ENCODE data around the gene IL15RA. TPM values are rescaled to one million over a fixed set of nuclear protein-coding genes. Genes with fewer than 3 reads are reported as not detected.
"Not testable (repeated sequence)": the region's sequence is repeated elsewhere in the genome, so short reads cannot be mapped to it uniquely, and the experiment has no call there.

Gene IL15RA
- total RNA-seq, 1 donor from 2014 or later: 24.4 TPM

DNA sequence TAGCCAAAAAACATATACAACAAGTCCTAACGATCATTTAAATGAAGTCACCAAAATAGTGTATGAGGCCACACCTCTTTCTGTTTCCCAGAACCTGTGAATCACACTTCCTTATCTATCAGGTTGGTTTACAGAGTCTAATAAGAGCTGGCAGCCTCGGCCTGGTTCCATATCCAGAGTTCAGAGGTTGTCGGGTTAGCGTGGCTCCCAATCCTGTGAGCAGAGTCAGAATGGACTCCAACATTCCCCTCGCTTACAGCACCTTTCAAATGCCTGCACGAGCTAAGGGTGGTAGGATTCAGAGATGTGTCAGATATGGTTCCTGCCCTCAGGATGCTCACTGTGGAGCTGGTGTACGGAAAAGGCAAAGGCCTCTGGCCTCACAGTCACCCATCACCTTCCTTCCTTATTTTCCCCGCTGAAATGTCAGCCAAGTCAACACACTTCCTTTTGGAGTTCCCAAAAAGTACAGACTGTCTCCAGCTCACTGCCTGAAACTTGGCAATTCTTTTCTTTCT is 6.0 kb downstream of the IL15RA start:
- intact Hi-C loops (cut with micrococcal nuclease): no loop called here
- peaks cover 28% of the 10 kb centered on the region for H3K36me3 Mint-ChIP-seq (ENCODE audit: low read depth)
- peak; percentile 67 for DNase-seq
- H3K4me3 Mint-ChIP-seq: peak overlapping the region; percentile 58
- H3K27ac Mint-ChIP-seq: peak overlapping the region; percentile 59
- H3K27me3 Mint-ChIP-seq: no peaks in the 10 kb centered on the region
- H3K4me1 Mint-ChIP-seq: peaks cover 46% of the 10 kb centered on the region
- no peaks in the 10 kb centered on the region for H3K9me3 Mint-ChIP-seq

DNA sequence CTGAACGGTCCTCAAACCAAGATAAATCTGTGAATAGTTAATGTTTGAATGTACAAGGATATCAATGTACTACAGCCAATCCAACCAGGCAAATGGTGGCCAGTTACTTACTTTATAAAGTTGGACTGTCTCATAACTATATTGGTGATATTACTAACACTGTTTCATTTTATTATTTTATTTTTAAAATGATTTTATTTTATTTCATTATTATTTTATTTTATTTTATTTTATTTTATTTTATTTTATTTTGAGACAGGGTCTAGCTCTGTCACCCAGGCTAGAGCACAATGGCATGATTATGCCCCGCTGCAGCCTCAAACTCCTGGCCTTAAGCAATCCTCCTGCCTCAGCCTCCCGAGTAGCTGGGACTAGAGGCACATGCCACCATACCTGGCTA is 6.8 kb downstream of the IL15RA start:
- Mint-ChIP-seq H3K9me3 (no peaks in the 10 kb centered on the region), H3K36me3 (ENCODE audit: low read depth) (peaks cover 24% of the 10 kb centered on the region), H3K27me3 (no peaks in the 10 kb centered on the region), H3K4me1 (peaks cover 39% of the 10 kb centered on the region), H3K4me3 (no peak overlapping the region), H3K27ac (no peak overlapping the region)
- intact Hi-C loops (cut with micrococcal nuclease): no loop called here
- no peak for DNase-seq

DNA sequence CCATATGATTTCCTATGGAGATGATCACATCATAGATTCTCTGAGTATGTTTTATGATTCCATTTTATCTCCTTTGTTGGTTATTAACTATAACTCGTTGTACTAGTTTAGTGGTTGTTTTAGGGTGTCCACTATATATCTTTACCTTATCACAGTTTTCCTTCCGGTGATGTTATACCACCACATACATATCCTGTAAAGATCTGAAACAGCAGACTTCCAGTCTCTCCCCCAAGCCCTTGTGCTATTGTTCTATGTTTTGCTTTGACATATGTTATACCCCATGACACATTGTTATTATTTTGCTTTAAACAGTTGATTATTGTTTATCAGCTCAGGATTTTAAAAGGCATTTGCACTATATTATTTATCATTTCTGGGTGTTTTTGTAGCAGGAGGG is 7.3 kb downstream of the IL15RA start:
- Mint-ChIP-seq H3K4me3 (no peak overlapping the region), H3K27me3 (no peaks in the 10 kb centered on the region), H3K4me1 (peaks cover 34% of the 10 kb centered on the region), H3K27ac (no peak overlapping the region), H3K9me3 (no peaks in the 10 kb centered on the region), H3K36me3 (ENCODE audit: low read depth) (peaks cover 25% of the 10 kb centered on the region)
- intact Hi-C loops (cut with micrococcal nuclease): no loop called here
- no peak for DNase-seq

DNA sequence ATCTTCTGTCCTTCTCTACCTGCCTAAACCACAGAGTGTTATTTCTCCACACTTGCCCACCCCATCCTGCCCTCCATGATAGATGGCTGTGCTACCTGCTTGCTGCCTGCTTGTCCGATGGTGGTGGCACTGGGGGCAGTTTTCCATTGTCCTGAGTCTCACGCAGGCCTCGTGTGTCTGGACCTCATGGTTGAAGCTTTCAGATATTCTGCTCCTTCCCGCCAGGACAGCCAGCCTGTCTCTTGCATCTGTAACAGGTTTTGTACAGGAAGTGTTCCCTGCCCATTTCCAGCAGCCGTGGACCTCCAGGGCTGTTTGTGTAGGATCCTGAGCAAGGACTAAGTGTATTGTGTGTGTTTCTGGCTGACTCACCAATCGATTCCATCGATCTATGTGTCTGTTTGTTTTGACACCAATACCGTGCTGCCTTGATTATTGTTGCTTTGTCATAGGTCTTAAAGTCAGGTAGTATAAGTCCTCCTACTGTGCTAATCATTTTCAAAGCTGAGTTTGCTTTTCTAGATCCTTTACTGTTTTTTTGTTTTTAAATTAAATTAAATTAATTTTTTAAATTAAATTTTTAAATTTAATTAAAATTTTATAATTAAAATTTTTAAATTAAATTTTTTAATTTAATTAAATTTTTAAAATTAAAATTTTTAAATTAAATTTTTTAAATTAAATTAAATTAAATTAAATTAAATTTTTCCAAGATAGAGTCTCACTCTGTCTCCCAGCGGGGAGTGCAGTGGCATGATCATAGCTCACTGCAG is 8.5 kb downstream of the IL15RA start:
- H3K27me3 Mint-ChIP-seq: no peaks in the 10 kb centered on the region
- peaks cover 29% of the 10 kb centered on the region for H3K4me1 Mint-ChIP-seq
- no peak overlapping the region for H3K4me3 Mint-ChIP-seq
- intact Hi-C loops (cut with micrococcal nuclease): no loop called here
- peaks cover 25% of the 10 kb centered on the region for H3K36me3 Mint-ChIP-seq (ENCODE audit: low read depth)
- H3K9me3 Mint-ChIP-seq: no peaks in the 10 kb centered on the region
- no peak for DNase-seq
- no peak overlapping the region for H3K27ac Mint-ChIP-seq

DNA sequence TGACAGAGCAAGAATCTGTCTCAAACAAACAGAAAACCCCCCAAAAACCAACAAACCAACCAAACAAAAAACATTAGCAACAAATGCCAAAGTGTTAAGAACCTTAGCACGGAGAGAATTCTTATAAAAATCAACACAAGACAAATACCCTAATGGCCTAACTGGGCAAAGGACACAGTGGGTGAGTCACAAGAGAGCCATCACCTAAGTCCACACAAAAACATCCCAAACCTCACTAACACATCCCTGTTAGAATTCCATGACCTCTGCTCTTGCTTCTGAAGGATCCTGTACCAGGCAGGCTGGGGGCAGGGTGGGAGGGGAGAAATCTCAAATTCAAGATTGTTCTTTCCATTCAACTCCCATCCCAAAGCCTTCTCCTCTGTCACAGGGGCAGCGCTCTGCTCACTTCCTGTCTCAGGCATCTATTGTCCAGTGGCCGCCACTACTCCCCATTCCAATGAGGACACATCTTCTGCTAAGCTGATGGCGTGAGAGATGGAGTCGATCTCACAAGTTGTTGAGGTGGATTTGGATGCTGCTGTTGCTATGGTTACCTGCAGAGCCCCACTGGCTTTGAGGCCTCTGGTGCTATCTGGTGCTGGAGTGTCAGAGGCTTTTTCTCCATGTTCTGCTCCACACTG is 9.2 kb downstream of the IL15RA start:
- no peak overlapping the region for H3K27ac Mint-ChIP-seq
- H3K4me1 Mint-ChIP-seq: peaks cover 28% of the 10 kb centered on the region
- intact Hi-C loops (cut with micrococcal nuclease): no loop called here
- no peaks in the 10 kb centered on the region for H3K9me3 Mint-ChIP-seq
- H3K36me3 Mint-ChIP-seq (ENCODE audit: low read depth): peaks cover 30% of the 10 kb centered on the region
- DNase-seq: no peak
- no peaks in the 10 kb centered on the region for H3K27me3 Mint-ChIP-seq
- no peak overlapping the region for H3K4me3 Mint-ChIP-seq

GRCh38 chr10:5965266-5965665 is 12.1 kb downstream of the IL15RA start:
- H3K4me3 Mint-ChIP-seq: no peak overlapping the region
- intact Hi-C loops (cut with micrococcal nuclease): no loop called here
- DNase-seq: no peak
- no peaks in the 10 kb centered on the region for H3K27me3 Mint-ChIP-seq
- peaks cover 40% of the 10 kb centered on the region for H3K36me3 Mint-ChIP-seq (ENCODE audit: low read depth)
- H3K27ac Mint-ChIP-seq: no peak overlapping the region
- H3K9me3 Mint-ChIP-seq: no peaks in the 10 kb centered on the region
- peaks cover 7% of the 10 kb centered on the region for H3K4me1 Mint-ChIP-seq

GRCh38 chr10:5964736-5965135 is 12.6 kb downstream of the IL15RA start:
- DNase-seq: no peak
- Mint-ChIP-seq H3K9me3 (no peaks in the 10 kb centered on the region), H3K4me3 (no peak overlapping the region), H3K36me3 (ENCODE audit: low read depth) (peaks cover 41% of the 10 kb centered on the region), H3K4me1 (peaks cover 2% of the 10 kb centered on the region), H3K27me3 (no peaks in the 10 kb centered on the region), H3K27ac (no peak overlapping the region)
- intact Hi-C loops (cut with micrococcal nuclease): no loop called here

- H3K27me3 Mint-ChIP-seq: no peaks in the 10 kb centered on the region
- no peaks in the 10 kb centered on the region for H3K9me3 Mint-ChIP-seq
- no peak for DNase-seq
- H3K4me3 Mint-ChIP-seq: no peak overlapping the region
- intact Hi-C loops (cut with micrococcal nuclease): no loop called here
- H3K27ac Mint-ChIP-seq: no peak overlapping the region
- peaks cover 48% of the 10 kb centered on the region for H3K36me3 Mint-ChIP-seq (ENCODE audit: low read depth)
- H3K4me1 Mint-ChIP-seq: peaks cover 2% of the 10 kb centered on the region
Measured at GRCh38 chr10:5963591-5963990, 13.8 kb downstream of the IL15RA start.

GRCh38 chr10:5963071-5963470 is 14.3 kb downstream of the IL15RA start:
- Mint-ChIP-seq H3K4me1 (no peaks in the 10 kb centered on the region), H3K27ac (no peak overlapping the region), H3K27me3 (no peaks in the 10 kb centered on the region), H3K4me3 (no peak overlapping the region), H3K36me3 (ENCODE audit: low read depth) (peaks cover 46% of the 10 kb centered on the region), H3K9me3 (no peaks in the 10 kb centered on the region)
- intact Hi-C loops (cut with micrococcal nuclease): no loop called here
- no peak for DNase-seq

DNA sequence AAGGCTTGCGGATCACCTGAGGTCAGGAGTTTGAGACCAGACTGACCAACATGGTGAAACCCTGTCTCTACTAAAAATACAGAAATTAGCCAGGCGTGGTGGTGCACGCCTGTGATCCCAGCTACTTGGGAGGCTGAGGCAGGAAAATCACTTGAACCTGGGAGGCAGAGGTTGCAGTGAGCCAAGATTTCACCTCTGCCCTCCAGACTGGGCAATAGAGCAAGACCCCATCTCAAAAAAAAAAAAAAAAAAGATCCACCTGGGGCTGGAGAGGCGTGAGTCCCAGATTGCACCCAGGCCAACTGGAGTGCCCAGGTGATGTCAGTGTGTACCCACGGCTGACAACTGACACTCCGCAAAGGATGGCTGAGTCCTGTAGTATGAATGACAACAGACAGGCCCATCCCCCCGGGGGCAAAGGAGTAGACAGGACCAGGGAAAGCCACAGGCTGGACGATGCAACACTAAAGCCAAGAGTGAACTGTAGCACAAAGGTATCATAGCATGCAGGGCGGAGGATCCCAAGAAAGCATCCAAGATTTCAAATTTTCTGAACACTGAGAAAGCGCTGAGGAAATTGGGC is 14.9 kb downstream of the IL15RA start:
- H3K9me3 Mint-ChIP-seq; H3K4me3 Mint-ChIP-seq; H3K4me1 Mint-ChIP-seq; DNase-seq; H3K27me3 Mint-ChIP-seq; H3K27ac Mint-ChIP-seq; intact Hi-C loops (cut with micrococcal nuclease): not testable (repeated sequence)
- H3K36me3 Mint-ChIP-seq (ENCODE audit: low read depth): peaks cover 45% of the 10 kb centered on the region

- no peak overlapping the region for H3K27ac Mint-ChIP-seq
- peaks cover 45% of the 10 kb centered on the region for H3K36me3 Mint-ChIP-seq (ENCODE audit: low read depth)
- no peak for DNase-seq
- no peaks in the 10 kb centered on the region for H3K27me3 Mint-ChIP-seq
- no peak overlapping the region for H3K4me3 Mint-ChIP-seq
- no peaks in the 10 kb centered on the region for H3K9me3 Mint-ChIP-seq
- H3K4me1 Mint-ChIP-seq: no peaks in the 10 kb centered on the region
- intact Hi-C loops (cut with micrococcal nuclease): no loop called here
Measured at GRCh38 chr10:5961405-5962100, 15.8 kb downstream of the IL15RA start.

DNA sequence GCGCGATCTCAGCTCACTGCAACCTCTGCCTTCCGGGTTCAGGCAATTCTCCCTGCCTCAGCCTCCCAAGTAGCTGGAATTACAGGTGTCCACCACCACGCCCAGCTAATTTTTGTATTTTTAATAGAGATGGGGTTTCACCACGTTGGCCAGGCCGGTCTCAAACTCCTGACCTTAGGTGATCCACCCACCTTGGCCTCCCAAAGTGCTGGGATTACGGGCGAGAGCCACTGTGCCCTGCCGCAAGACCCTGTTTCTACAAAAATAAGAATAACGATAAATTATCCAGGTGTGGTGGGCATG is 16.4 kb downstream of the IL15RA start:
- DNase-seq; H3K27ac Mint-ChIP-seq; H3K9me3 Mint-ChIP-seq; H3K27me3 Mint-ChIP-seq; H3K4me1 Mint-ChIP-seq; H3K4me3 Mint-ChIP-seq; intact Hi-C loops (cut with micrococcal nuclease): not testable (repeated sequence)
- H3K36me3 Mint-ChIP-seq (ENCODE audit: low read depth): peaks cover 50% of the 10 kb centered on the region

- Mint-ChIP-seq H3K36me3 (ENCODE audit: low read depth) (peaks cover 49% of the 10 kb centered on the region), H3K4me3 (no peak overlapping the region), H3K27me3 (no peaks in the 10 kb centered on the region), H3K9me3 (no peaks in the 10 kb centered on the region), H3K4me1 (no peaks in the 10 kb centered on the region), H3K27ac (no peak overlapping the region)
- DNase-seq: no peak
- intact Hi-C loops (cut with micrococcal nuclease): no loop called here
Measured at GRCh38 chr10:5960070-5960972, 17.0 kb downstream of the IL15RA start.
